Measurements from ENCODE around the gene PYCARD.

Gene PYCARD

GRCh38 chr16:31193874-31194273 is 8.7 kb downstream of the PYCARD start:
- H3K4me3 ChIP-seq = no peak overlapping the region
- no peak overlapping the region for H3K27ac ChIP-seq

DNA sequence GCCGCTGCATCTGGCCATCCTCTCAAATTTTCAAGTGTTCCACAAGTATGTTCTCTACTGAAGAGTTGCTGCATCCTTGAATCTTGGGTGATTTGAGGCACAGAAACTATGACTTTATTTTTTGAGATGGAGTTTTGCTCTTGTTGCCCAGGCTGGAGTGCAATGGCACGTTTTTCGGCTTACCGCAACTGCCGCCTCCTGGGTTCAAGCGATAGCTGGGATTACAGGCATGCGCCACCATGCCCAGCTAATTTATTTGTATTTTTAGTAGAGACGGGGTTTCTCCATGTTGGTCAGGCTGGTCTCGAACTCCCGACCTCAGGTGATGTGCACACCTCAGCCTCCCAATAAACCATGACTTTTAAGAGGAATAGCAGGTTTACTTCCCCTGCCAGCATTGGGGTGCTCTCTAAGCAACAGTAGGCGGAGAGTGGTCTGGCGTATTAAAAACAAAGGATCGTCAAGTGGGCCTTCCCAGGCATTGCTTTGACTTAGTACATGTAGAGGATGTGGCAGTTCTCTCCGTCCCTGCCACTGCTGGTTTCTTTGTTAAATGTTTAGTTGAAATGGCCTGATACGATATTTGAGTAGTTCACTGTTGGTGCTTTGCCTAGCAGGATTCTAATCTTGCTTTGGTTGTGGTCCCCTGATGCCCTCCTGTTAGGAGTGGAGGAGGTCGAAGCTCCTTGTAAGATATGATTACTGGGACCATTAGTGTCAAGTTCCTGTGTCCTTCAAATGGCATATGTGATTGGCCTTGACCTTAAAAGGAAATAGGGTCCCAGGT is 9.5 kb downstream of the PYCARD start:
- H3K4me3 ChIP-seq = no peak overlapping the region
- H3K27ac ChIP-seq = no peak overlapping the region

GRCh38 chr16:31191697-31192428 is 10.7 kb downstream of the PYCARD start:
- Histone ChIP-seq H3K4me3 (no peak overlapping the region), H3K27ac (no peak overlapping the region)

GRCh38 chr16:31190818-31191444 is 11.6 kb downstream of the PYCARD start:
- H3K27ac ChIP-seq = no peak overlapping the region
- H3K4me3 ChIP-seq = no peak overlapping the region

- no peak overlapping the region for H3K4me3 ChIP-seq
- no peak overlapping the region for H3K27ac ChIP-seq
Observed at GRCh38 chr16:31190061-31190460, 12.5 kb downstream of the PYCARD start.

- no peak overlapping the region for H3K27ac ChIP-seq
- H3K4me3 ChIP-seq = no peak overlapping the region
Observed at GRCh38 chr16:31189412-31189778, 13.2 kb downstream of the PYCARD start.

DNA sequence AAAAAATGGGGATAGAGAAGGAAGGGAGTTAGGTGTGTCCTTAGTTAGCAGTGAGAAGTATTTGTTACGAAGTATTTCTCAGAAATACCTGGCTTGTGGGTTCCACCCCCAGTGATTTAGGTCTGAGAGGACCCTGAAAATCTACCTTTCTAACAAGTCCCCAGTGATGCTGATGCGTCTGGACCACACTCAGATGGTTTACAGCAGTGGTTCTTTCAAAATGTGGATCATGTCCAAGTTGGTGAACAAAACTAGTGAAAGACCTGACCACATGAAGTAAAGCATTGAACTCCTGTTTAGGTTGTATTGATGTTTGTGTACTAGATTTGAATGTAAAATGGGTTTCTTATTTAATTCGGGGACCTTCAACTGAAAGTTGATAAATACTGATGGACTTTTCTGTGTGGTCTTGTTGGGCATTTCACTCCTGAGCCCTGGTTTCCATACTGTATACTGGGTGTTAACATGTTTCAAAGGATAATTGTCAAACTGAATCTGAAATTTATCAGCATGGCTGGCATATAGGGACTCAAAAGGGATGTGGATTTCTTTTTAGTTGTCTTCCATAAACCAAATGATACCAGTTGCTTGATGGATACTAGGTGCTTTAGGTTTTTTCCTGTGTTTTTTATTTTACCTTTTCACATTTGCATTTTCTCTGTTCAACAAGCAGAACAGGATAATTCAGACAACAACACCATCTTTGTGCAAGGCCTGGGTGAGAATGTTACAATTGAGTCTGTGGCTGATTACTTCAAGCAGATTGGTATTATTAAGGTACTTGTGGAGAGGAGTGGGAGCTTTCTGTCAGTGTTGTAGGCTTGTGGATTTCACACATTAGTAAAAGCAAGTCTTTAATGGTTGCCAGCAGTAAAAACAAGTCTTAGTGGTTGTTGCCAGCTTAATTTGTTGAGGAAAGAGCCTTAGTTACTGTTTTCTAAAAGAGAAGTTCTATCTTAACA is 13.8 kb downstream of the PYCARD start:
- H3K4me3 ChIP-seq = no peak overlapping the region
- H3K27ac ChIP-seq = peak overlapping the region in 1 of 21 experiments; percentile 22

DNA sequence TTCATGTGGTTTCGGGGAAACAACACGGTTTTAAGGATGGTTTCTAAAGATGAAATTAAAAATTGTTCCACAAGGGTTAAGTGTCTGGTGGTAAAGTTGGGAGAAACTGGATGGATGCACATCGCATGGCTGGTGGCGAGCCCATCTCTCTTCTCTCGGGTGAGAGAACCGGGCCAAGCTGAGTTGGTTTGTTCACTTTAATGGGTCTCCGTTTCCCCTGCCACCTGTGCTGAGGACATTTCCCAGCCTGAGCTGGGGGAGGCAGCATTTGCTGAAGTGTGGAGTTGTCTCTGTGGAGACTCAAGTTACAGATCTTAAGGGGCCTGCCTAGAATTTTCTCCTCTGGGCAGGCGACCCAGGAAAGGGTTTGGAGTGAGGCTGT is 14.8 kb downstream of the PYCARD start:
- H3K27ac ChIP-seq = no peak overlapping the region
- no peak overlapping the region for H3K4me3 ChIP-seq

- no peak overlapping the region for H3K4me3 ChIP-seq
- peak overlapping the region in 1 of 21 experiments; percentile 6 for H3K27ac ChIP-seq
Observed at GRCh38 chr16:31186930-31187807, 15.4 kb downstream of the PYCARD start.

- Histone ChIP-seq H3K27ac (peak overlapping the region in 1 of 21 experiments; percentile 6), H3K4me3 (no peak overlapping the region)
Observed at GRCh38 chr16:31186176-31186575, 16.4 kb downstream of the PYCARD start.

DNA sequence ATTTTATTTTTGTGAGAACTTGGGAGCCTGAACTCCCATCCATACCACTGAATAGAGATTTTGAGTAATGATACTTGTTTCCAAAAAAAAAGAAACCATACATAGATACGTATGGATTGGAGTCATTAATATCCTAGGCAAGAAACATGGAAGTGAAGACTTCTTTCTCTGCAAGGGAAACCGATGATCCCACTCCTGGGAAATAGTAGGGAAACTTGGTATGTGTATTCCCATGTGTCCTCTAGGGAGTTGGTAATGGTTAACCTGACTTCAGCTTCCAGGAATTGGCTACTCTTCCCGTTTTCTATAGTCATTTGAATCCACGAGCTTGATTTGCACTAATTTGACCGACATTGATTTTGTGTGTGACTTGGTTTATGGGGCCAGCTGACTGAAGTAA is 17.2 kb downstream of the PYCARD start:
- no peak overlapping the region for H3K27ac ChIP-seq

GRCh38 chr16:31184888-31185287 is 17.7 kb downstream of the PYCARD start:
- Histone ChIP-seq H3K4me3 (no peak overlapping the region), H3K27ac (no peak overlapping the region)

More for the DNA sequence above, 17.2 kb downstream of the PYCARD start:
- H3K4me3 ChIP-seq = no peak overlapping the region

- Histone ChIP-seq H3K27ac (no peak overlapping the region), H3K4me3 (no peak overlapping the region)
Observed at GRCh38 chr16:31183432-31184428, 18.8 kb downstream of the PYCARD start.

DNA sequence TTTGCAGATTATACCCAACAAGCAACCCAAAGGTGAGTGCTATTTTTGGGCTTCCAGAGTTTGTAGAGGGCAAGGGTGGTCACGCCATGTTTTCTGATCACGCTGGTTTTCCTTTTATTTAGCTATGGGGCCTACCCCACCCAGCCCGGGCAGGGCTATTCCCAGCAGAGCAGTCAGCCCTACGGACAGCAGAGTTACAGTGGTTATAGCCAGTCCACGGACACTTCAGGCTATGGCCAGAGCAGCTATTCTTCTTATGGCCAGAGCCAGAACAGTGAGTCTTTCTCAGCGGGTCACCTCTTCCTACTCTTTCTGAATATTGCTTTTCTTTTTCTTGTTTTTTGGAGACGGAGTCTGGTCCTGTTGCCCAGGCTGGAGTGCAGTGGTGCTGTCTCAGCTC is 20.2 kb downstream of the PYCARD start:
- peak overlapping the region; percentile 73 to 100 (median 94) for H3K4me3 ChIP-seq

GRCh38 chr16:31181102-31181830 is 21.3 kb downstream of the PYCARD start:
- H3K27ac ChIP-seq = peak overlapping the region in 20 of 21 experiments; percentile 87 to 99 (median 96)
- peak overlapping the region; percentile 73 to 100 (median 94) for H3K4me3 ChIP-seq

More for the DNA sequence above, 20.2 kb downstream of the PYCARD start:
- peak overlapping the region in 7 of 21 experiments; percentile 8 to 96 (median 17) for H3K27ac ChIP-seq

- Histone ChIP-seq H3K4me3 (peak within 1 kb of the TSS; percentile 73 to 100 (median 94)), H3K27ac (peak within 1 kb of the TSS; percentile 71 to 99 (median 96))
Observed at GRCh38 chr16:31179747-31180459, 22.7 kb downstream of the PYCARD start, which contains the start of gene FUS. FUS (plus strand) TSS chr16:31180139; CDS start chr16:31180215, 76 bp downstream.
